ENCODE data around the gene MTTP. TPM values are rescaled to one million over a fixed set of nuclear protein-coding genes. Genes with fewer than 3 reads are reported as not detected.

Gene MTTP
- total RNA-seq, 1 donor from 2014 or later: not detected

DNA sequence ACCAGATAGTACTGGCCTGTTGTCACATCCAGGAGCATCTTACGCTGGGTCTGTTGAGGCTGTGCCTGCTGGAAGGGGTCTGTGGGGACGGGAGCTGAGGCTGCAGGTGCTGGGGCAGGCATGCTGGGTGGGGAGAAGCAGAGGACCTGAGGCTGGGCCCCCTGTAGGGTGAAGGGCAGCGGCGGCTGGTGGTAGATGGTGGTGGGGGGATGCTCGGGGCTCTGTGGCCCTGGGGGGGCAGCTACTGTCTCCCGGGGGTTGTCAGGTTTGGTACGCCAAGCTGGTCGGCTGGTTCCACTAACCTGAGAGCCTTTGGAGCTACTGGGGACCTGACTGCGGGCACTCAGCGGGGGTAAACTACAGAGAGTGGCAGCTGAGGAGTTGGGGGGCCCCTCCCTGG lies 75.2 kb downstream of the MTTP start:
- Histone ChIP-seq H3K4me1 (no peaks in the 10 kb centered on the region), H3K27me3 (no peaks in the 10 kb centered on the region), H3K27ac (no peak overlapping the region), H3K4me3 (no peak overlapping the region), H3K9me3 (no peaks in the 10 kb centered on the region), H3K36me3 (no peaks in the 10 kb centered on the region)
- intact Hi-C loops (cut with DNase I): no loop called here
- no peak for DNase-seq (ENCODE audit: extremely low spot score in 2 of 2)
- TF ChIP-seq POLR2AphosphoS5 (IDR thresholded peaks at IDR 0.05; ENCODE audit: insufficient read depth in 1 of 2, low read depth in 1 of 2) (no peak), POLR2A (IDR thresholded peaks at IDR 0.05) (no peak)
- TF ChIP-seq, protein P1, sequence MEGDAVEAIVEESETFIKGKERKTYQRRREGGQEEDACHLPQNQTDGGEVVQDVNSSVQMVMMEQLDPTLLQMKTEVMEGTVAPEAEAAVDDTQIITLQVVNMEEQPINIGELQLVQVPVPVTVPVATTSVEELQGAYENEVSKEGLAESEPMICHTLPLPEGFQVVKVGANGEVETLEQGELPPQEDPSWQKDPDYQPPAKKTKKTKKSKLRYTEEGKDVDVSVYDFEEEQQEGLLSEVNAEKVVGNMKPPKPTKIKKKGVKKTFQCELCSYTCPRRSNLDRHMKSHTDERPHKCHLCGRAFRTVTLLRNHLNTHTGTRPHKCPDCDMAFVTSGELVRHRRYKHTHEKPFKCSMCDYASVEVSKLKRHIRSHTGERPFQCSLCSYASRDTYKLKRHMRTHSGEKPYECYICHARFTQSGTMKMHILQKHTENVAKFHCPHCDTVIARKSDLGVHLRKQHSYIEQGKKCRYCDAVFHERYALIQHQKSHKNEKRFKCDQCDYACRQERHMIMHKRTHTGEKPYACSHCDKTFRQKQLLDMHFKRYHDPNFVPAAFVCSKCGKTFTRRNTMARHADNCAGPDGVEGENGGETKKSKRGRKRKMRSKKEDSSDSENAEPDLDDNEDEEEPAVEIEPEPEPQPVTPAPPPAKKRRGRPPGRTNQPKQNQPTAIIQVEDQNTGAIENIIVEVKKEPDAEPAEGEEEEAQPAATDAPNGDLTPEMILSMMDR (IDR thresholded peaks at IDR 0.05): no peak

- Histone ChIP-seq H3K36me3 (no peaks in the 10 kb centered on the region), H3K4me1 (no peaks in the 10 kb centered on the region), H3K9me3 (no peaks in the 10 kb centered on the region), H3K4me3 (no peak overlapping the region), H3K27ac (no peak overlapping the region), H3K27me3 (no peaks in the 10 kb centered on the region)
- TF ChIP-seq POLR2A (IDR thresholded peaks at IDR 0.05): no peak
- intact Hi-C loops (cut with DNase I): no loop called here
- no peak for DNase-seq (ENCODE audit: extremely low spot score in 2 of 2)
These were observed 76.6 kb downstream of the MTTP start for GRCh38 chr4:99651016-99651769.

DNA sequence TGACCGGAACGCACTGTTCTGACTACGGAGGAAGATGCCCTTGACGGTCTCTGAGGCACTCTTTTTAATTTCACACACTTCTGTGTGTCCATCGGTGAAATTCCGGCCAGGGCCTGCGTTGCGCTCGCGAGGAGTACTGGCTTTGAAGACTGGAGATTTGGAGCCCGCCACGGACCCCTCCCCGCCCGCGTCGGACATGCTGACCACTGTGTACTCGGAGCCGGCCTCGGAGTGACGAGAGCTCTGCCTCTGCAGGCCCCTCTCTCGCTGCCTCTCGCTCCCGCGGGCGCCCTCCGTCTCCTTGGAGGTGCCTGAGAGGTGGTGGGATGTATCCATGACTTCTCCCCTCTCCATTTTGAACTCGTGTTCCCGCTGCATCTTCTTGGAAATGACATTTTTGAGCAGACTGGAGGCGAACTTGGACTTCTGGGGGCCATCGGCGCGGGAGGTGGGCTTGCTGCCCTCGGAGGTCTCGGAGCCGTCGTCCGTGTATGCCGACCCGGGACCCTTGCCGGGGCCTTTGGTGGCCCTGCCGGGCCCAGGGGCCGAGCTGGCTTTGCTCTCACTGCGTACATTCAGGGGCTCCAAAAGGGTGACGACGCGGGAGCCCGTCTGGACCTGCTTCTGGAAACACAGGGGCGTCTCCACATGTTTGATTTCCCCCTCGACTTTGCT lies 77.3 kb downstream of the MTTP start:
- no peak for DNase-seq (ENCODE audit: extremely low spot score in 2 of 2)
- no peak overlapping the region for H3K27ac ChIP-seq
- H3K36me3 ChIP-seq: no peaks in the 10 kb centered on the region
- no peaks in the 10 kb centered on the region for H3K4me1 ChIP-seq
- intact Hi-C loops (cut with DNase I): no loop called here
- TF ChIP-seq, protein P1 (IDR thresholded peaks at IDR 0.05): no peak
- no peak for TF ChIP-seq POLR2AphosphoS5 (IDR thresholded peaks at IDR 0.05; ENCODE audit: insufficient read depth in 1 of 2, low read depth in 1 of 2)
- no peak for TF ChIP-seq POLR2A (IDR thresholded peaks at IDR 0.05)
- H3K27me3 ChIP-seq: no peaks in the 10 kb centered on the region
- no peaks in the 10 kb centered on the region for H3K9me3 ChIP-seq
- H3K4me3 ChIP-seq: no peak overlapping the region

DNA sequence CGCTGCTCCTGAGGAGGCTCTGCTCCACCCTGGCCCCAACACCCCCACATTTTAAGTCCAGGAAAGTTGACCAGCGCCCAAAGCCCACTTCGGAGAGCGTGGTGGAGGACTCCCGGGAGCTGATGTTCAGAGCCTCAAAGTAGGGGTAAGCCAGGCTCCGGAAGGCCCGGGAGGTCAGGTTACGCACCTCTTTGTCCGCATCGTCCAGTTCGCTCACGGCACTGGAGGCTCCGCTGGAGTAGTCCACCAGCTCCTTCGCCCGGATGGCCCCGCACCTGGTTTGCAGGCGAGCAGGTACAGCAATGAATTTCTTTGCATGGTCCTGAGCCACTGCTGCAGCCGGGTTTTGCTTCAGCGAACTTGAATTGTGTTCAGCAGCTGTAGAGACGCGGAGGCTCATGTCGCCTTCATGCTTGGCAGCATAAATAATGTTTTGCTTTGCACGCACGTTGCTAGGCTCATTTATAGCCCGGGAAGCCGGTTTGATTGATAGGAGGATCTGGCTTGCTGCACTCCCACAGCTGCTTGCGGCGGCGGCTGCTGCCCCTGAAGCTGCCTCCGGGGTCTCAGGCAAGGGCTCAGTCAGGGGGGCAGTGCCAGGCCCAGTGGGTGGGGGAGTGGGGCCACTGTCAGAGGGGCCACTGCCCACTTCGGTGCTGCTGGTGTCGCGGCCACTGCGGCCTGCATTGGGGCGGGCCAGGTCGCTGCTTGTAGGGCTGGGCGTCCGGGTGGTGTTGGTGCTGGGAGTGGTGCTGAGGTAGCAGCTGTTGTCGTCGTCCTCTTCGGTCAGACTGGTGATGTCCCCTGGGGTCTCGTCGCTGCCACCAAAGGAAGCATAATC lies 78.2 kb downstream of the MTTP start:
- DNase-seq (ENCODE audit: extremely low spot score in 2 of 2): no peak
- H3K27me3 ChIP-seq: no peaks in the 10 kb centered on the region
- TF ChIP-seq, protein P1 (IDR thresholded peaks at IDR 0.05): no peak
- no peak for TF ChIP-seq POLR2AphosphoS5 (IDR thresholded peaks at IDR 0.05; ENCODE audit: insufficient read depth in 1 of 2, low read depth in 1 of 2)
- TF ChIP-seq POLR2A (IDR thresholded peaks at IDR 0.05): no peak
- H3K4me1 ChIP-seq: no peaks in the 10 kb centered on the region
- H3K4me3 ChIP-seq: no peak overlapping the region
- no peak overlapping the region for H3K27ac ChIP-seq
- H3K9me3 ChIP-seq: no peaks in the 10 kb centered on the region
- H3K36me3 ChIP-seq: no peaks in the 10 kb centered on the region
- intact Hi-C loops (cut with DNase I): no loop called here

DNA sequence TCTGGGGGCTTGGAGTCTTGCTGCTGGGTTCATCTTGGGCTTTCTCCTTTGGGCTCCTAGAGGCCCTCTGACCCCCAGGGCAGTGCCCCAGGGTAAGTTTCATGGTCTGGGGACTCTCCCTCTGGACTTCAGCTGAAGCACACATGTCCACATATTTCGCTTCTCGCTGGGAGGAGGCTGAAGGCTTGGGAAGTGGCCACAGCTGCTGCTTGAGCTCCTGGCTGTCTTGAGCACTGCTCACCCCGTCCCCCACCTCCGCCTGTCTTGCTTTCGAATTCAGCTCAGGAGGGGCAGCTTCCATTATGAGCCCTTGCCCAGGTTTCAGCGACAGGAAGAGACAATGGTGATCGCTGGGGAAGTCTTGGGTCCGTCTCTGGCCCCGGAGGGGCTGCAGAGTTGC lies 79.3 kb downstream of the MTTP start:
- no peaks in the 10 kb centered on the region for H3K36me3 ChIP-seq
- no peak for TF ChIP-seq POLR2AphosphoS5 (IDR thresholded peaks at IDR 0.05; ENCODE audit: insufficient read depth in 1 of 2, low read depth in 1 of 2)
- TF ChIP-seq, protein P1 (IDR thresholded peaks at IDR 0.05): no peak
- TF ChIP-seq POLR2A (IDR thresholded peaks at IDR 0.05): no peak
- H3K9me3 ChIP-seq: no peaks in the 10 kb centered on the region
- DNase-seq (ENCODE audit: extremely low spot score in 2 of 2): no peak
- no peaks in the 10 kb centered on the region for H3K4me1 ChIP-seq
- H3K27ac ChIP-seq: no peak overlapping the region
- intact Hi-C loops (cut with DNase I): no loop called here
- no peak overlapping the region for H3K4me3 ChIP-seq
- H3K27me3 ChIP-seq: no peaks in the 10 kb centered on the region
